ENCODE measurements around the gene ATP11B.
A peak's percentile ranks its signal among the peaks of the same experiment; 100 is the strongest.

Gene ATP11B

DNA sequence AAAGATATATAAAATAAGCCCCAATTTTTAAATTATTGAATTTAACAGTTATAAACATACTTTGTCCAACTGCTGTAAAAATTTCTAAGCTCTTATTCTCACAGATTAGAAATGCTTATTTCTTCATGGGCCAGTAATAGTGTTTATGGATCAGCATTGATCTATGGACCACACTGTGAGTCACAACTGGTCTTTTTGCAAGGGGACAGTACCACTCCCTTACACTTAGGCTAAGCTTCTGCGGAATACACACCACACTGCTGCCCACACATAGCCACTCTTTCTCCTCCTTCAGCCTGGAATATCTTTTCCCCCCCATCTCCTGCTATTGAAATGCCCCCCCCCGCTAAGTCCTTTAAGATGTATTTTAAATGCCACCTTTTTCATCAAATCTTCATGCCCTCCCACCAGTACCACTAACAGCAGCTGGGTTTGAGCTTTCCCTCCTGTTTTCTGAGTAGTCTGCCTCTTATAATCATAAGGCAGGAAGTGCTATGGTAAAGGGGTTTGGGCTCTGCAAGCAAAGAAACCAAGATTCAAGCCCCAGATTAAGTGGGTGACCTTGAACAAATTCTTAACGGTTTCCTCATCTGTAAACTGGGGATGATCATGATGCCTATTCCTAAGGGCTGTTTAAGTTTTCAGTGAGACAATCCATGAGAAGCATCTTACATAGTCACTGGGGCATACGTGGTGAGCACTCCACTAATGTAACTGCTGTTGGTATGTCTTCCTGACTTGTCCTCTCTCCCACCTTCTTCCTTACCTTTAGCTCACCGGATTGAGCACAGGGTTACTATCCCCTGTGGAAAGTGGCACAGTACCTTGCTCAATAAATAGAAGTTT lies 117.9 kb downstream of the ATP11B start:
- DNase-seq (no peak), ATAC-seq (peak; percentile 65)

DNA sequence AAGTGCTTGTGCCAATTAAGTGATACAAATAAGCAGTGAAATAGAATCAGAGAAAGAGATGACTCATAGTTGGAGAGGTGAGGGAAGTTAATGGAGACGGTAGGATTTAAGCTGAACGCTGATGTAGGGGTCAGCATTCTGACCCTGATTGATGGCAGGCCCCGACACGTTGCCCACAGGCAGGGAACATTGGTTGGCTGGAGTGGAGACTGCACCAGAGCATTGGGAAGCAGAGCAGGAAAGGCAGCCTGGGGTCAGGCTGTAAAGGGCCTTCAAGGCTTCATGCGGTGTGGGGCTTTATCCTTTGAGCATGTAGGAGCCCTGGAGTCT lies 118.4 kb downstream of the ATP11B start:
- DNase-seq (no peak), ATAC-seq (peak; percentile 12)

DNA sequence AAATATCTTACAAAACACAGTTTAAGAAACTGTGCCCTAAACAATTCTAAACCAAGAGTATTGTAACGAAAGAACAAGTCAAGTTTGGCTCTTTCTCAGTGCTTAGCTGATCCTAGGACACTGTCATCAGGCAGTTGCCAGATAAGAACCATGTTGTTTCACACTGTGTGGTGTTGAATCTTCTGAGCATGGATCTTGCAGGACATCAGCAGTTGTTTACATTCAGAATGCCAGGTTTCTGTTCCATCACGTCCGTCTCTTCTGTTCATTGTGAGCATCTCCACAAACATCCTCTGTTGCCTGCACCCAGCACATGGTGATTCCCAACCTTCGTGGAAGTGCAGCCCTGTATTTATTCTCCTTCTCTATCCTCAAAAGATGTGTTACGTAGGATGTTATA lies 119.2 kb downstream of the ATP11B start:
- DNase-seq = no peak
- ATAC-seq = no peak

DNA sequence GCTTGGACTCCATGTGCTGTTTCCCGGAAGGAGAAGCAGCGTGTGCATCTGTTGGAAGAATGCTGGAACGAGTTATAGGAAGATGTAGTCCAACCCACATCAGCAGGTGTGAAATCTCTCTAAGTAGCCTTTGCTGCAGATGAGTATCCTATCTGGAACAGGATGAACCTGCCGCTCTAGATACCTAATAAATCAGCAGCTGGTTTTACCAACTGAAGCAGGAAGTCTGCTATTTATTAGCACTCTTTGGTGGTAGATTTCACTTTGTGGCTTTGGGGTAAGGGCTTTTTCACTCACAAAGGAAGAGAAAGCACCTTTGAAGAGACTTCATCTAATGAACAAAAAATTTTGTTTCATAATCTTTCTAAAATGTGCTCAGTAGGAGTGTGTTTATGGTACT lies 120.6 kb downstream of the ATP11B start:
- no peak for DNase-seq
- ATAC-seq = no peak

DNA sequence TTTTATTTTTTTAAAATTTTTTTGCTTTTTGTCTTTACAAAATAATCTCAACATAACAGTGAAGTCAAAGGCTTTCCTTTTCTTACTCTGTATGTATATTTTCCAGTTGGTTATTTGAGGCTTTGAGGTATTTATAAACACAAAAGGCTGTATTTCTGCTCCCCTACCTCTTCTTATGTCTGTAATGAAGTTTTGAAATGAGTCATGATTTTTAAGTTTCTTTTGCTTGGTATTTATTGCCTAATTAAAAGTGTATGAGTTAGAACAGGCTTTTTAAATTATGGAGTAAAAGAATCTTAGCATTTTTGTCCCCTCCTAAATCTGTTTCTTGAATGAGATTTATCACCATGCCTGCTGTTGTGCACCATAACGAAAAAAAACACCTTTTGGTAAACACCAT lies 121.0 kb downstream of the ATP11B start:
- ATAC-seq (no peak), DNase-seq (no peak)

DNA sequence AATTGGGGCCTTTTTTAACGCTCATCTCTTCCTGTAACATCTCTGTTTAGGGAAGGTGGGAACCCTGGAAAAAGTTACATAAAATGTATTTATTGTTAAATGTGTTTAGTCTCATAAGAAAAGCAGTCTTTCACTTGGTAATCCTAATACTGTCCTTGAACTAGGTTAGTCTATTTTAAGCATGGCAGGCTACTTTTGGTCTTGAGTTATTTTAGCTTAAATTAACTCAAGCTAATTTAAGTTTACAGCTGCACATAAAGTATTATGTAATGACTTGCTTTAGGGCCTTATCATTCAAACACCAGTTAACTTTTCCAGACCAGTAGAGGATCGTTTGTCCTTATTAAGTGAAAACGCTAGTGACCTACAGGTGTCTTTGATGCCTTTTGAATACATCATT lies 123.8 kb downstream of the ATP11B start:
- DNase-seq (no peak), ATAC-seq (no peak)

DNA sequence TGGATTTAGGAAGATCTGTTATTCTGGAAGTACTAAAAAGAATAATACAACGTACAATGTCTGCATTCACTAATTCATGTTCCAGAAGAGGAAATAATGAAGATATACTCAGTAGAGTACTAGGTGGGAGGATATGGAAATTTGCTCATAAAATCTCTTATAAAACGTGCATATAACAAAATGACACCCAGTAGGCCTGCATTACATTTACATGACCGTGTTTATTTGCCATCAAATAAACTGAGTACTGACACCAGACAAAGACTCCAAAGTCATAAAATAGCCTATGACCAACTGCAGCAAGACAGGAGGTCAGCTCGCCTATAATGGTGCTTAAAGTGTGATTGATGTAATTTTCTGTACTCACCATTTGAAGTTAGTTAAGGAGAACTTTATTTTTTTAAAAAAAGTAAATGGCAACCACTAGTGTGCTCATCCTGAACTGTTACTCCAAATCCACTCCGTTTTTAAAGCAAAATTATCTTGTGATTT lies 126.6 kb downstream of the ATP11B start:
- DNase-seq = no peak
- no peak for ATAC-seq

DNA sequence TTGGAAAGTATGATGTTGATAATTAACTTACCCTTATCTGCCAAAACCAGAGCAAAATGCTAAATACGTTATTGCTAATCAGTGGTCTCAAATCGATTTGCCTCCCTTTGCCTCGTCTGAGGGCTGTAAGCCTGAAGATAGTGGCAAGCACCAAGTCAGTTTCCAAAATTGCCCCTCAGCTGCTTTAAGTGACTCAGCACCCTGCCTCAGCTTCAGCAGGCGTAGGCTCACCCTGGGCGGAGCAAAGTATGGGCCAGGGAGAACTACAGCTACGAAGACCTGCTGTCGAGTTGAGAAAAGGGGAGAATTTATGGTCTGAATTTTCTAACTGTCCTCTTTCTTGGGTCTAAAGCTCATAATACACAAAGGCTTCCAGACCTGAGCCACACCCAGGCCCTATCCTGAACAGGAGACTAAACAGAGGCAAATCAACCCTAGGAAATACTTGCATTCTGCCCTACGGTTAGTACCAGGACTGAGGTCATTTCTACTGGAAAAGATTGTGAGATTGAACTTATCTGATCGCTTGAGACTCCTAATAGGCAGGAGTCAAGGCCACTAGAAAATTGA lies 127.3 kb downstream of the ATP11B start:
- DNase-seq (no peak), ATAC-seq (no peak)

DNA sequence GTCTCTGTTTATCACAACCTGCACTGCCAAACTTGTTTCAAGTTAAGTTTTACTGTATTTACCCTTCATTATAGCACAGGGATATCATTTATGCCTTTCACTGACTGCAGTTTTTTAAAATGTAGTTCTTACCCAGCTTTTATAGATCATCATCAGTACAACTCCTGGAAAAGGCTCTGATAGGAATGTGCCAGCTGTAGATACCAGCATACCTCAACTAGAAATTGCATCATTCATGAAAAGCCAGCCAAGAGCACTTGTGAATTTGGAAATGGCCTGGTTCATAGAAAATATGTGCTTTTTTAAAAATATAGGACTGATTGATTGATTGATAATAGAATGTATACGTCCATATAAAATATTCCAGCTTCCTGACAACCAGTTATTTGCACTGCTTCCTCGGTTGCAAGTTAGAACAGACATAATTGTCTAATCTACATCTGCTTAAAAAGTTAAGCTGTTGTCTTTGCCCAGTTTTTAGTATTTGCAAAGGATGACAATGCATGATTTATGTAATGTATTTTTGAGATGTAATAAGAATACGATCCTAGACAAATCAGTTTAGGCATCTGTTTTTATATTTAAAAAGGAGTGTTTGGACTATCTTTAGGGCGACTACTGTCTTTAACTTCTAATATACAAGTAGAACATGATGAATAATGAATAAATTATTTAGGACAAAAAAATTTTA lies 128.5 kb downstream of the ATP11B start:
- no peak for ATAC-seq
- DNase-seq = no peak

DNA sequence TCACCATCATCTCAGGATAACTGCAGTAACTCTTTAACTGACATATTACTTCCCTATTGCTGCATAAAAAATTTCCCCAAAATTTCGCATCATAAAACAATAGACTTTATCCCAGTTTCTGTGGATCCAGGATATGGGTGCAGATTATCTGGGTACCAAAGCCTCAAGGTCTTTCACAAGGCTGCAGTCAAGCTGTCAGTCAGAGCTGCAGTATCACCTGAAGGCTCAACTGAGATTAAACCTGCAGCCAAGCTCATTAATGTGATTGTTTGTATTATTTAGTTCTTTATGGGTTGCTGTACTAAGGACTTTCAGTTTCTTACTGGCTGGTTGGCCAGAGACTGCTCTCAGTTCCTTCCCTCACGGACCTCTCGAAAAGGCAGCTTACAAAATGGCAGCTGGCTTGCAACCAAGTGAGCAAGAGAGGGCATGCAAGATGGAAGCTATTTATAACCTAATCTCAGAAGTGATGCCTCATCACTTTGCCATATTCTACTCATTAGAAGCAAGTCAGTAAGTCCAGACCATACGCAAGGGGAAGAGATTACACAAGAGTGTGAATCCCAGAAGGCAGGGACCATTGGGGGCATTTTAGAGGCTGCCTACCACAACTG lies 132.1 kb downstream of the ATP11B start:
- ATAC-seq (no peak), DNase-seq (no peak)

DNA sequence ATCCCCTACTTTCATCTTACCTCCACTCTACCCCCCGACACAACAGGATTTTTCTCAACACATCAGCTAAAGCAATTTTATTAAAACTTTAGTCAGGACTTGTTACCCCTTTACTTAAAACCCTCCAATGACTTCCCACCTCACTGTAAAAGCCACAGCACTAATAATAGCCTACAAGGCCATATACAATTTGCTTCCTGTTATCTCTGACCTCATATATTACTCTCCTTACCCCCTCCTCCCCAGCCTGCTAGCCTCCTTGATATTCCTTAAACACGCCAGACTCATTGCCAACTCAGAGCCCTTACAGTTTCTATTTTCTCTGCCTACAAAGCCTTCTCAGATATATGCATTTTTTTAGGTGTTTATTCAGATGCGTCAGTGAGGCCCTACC lies 132.6 kb downstream of the ATP11B start:
- DNase-seq = no peak

DNA sequence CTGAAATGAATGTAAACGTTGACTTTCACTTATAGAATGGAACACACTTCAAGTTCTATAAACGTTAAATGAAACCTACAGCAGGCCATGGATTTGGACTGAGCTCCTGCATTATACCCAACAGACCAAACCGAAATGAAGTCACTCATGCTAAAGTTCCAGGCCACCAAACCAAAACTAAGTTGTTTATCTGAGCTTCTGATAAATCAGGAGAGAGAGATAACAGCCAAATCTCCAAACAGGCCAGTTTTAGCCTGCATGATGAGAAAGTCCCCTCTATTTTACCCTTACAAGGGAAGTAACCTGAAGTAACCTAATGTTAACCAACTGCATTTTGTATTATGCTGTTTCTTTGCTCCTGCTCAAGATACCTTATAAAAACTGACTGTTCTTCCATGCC lies 142.5 kb downstream of the ATP11B start:
- ATAC-seq = no peak
- DNase-seq = no peak

More for the DNA sequence above, 132.6 kb downstream of the ATP11B start:
- no peak for ATAC-seq

DNA sequence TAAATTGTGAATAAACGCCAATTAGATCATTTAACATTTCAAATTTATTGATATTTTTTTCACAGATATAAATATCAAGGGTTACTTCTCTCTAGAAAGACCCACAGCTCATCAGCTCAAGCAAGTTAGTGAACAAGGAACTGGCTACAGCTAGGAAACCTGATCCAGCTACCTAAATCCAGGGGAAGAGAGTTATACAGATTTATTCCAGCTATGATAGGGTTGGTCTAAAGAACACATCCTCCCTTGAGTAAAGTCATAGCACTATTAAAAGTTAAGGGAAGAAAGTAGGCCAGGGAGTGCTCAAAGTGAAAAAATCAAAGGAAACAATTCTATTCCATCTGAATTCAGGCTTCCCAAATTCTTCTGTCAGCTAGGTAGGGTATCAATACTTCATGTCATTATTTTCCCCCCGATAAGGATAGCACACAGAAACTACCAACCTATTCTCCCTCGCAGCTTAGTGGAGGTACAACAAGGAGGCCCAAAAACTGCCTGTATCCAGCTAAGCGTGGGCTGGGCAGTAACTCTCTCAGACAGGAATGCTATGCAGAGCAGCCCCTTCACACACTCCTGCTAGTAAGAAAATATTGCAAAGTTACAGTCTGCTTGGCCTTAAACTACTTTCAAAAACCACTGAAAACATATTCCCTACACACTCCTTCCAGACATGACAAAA lies 143.1 kb downstream of the ATP11B start:
- no peak for ATAC-seq
- no peak for DNase-seq

DNA sequence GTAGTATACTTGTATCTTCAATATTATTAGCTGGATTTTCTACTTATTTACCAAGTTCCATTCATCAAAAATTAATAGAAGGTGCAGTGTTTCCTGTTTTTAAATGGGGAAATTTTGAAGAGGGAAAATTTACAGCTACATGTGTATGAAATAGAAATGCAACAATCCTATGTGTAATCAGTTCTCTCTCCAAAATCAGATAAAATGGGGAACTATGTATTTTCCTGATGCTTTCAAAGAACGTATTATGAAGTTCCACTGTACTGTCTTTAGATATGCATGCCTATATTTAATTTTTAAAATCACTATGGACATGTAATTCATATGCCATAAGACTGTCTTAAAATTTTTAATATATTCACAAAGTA lies 143.6 kb downstream of the ATP11B start:
- ATAC-seq (no peak), DNase-seq (no peak)

DNA sequence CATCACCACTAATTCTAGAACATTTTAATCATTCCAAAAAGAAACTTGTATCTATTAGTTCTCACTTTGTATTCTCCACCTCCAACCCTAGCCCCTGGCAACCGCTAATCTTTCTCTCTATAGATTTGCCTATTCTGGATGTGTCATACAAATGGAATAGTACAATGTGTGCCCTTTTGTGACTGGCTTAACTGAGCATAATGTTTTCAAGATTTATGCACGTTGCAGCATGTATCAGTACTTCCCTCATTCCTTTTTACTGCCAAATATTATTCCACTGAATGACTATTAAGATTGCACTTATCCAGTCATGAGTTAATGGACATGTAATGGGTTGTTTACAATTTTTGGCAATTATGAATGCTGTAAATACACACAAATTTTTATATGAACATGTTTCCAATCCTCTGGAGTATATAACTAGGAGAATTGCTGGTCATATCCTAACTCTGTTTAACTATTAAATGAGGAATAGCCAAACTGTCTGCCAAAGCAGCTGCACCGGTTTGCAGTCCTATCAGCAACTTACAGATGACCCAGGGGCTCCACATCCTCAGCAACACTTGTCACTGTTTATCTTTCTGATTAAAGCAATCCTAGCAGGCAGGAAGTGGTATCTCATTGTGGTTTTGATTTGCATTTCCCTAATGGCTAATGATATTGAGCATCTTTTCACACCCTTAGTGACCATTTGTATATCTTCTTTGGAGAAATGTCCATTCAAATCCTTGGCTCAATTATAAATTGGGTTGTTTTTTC lies 144.2 kb downstream of the ATP11B start:
- ATAC-seq = no peak

DNA sequence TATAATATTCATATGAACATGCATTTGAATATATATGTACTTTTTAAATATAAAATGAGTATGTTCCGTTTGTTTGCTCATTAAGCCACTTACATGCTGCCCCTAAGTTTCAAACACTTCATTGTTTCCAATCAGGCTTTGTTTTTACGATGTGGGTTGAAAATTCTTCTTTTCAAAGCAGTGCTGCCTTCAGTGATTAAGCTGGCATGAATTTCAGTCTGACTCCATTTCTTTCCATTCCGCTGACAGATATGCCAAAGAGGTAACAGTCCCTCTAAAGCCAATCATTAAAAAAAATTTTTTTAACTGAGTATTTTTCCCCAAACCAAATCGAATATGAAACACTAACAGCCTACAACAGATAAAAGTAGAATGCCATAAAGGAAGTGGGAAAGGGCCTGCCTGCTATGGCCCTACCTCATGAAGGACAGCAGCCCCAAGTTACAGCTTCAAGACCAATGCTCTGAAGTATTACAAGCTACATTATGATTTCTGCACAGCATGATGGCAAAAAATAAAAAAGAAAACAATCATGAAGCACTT lies 147.0 kb downstream of the ATP11B start:
- ATAC-seq (peak; percentile 89), DNase-seq (no peak)

More for the DNA sequence above, 144.2 kb downstream of the ATP11B start:
- DNase-seq = no peak

DNA sequence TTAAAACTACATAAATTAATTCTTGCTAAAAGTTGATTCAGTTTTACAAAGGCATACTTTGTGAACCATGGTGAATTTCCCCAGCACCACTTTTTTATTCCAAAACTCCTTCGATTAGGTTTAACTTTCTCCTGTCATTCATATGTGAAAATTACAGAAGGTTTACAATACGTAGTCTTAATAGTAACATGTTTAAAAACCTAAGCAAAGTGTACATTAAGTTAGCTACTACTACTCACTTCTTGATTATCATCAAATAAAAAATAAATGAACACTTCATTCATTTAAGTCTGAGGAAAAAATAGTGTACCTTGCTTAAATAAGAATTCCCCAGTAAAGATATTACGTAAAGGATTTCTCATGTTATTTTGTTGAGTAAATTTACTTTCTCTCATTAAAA lies 148.4 kb downstream of the ATP11B start:
- ATAC-seq (no peak), DNase-seq (no peak)

DNA sequence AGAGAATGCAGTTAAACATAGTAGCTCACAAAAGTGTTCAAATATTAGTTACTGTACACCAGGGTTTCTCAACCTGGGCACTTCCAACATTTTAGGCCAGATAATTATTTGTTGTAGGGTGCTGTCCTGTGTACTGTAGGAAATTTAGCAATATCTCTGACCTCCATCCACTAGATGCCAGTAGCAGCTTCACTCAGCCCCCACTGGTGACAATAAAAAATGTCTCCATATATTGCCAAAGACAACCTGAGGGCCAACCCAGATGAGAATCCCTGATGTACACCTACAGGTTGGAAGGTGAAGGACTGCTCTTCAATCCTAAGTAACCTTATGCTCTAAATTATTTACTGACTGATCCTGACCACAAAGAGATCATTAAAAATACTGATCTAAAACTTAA lies 154.6 kb downstream of the ATP11B start:
- ATAC-seq (no peak), DNase-seq (no peak)

DNA sequence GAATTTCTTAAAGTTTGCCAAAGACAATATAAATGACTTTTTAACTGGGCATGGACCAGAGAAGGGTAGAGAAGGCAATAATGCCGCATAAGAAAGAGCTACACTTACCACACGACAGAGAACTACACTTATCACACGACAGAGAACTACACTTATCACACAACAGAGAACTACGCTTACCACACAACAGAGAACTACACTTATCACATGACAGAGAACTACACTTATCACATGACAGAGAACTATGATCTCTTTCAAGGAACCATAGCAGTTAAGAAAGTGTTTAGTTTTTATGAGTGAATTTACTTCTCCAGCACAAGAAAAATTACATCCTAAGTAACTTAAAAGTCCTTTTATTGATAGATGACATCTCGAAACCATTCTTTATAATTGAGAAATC lies 155.0 kb downstream of the ATP11B start:
- DNase-seq = no peak
- ATAC-seq = no peak

DNA sequence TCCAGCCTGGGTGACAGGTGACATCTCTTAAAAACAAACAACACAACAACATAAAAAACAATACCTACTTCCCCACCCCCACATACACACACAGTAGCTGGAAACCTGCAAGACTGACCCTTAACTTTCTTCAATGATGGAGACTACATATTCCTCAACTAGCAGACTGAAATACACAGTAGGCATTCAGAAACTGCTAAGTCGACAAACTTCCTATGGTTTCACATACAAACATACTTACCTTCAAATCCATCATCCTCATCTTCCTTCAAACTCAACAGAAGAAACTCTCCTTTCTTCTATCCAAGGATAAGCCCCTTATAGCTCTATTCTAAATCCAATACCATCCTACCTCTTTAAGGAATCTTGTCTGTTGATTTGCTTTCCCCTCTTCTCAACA lies 156.4 kb downstream of the ATP11B start:
- no peak for ATAC-seq
- no peak for DNase-seq

DNA sequence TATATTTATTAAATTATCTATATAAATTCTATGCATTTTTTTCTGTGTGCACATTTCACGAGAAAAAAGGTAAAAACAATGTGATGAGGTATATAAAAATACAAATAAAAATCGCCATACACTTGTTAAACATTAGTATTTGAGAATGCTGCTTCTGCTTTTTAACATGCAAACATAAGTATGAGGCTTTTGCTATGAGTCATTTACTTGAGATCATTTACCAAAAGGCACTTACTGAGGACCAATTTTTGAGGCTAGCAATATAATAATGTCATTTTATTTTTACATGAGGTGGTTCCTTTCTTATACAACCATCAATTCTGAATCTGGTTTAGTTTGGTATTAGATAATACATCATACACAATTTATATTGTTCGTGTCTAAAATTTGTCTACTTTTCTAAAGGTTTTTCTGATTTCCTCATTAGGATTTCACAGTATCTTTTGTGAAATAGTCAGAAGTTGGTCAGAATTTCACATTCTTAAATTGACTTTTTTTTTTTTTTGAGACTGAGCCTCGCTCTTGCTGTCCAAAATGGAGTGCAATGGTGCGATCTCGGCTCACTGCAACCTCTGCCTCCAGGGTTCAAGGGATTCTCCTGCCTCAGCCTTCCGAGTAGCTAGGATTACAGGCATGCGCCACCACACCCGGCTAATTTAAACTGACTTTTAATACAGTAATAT lies 161.4 kb downstream of the ATP11B start:
- ATAC-seq (no peak), DNase-seq (no peak)
